Measurements from ENCODE around the gene SRGAP3.

The SRGAP3 gene

GRCh38 chr3:9231471-9231870 lies 18.0 kb downstream of the SRGAP3 start:
- H3K27ac ChIP-seq (ENCODE audit: poor library complexity, severe bottlenecking) = no peak overlapping the region
- H3K9me3 ChIP-seq (ENCODE audit: severe bottlenecking) = no peaks in the 10 kb centered on the region
- DNase-seq (ENCODE audit: low spot score) = no peak
- no peak overlapping the region for H3K4me3 ChIP-seq (ENCODE audit: severe bottlenecking)
- ATAC-seq (ENCODE audit: low read depth) = no peak
- H3K36me3 ChIP-seq (ENCODE audit: low read depth) = no peaks in the 10 kb centered on the region
- TF ChIP-seq CTCF (IDR thresholded peaks at IDR 0.05; ENCODE audit: poor library complexity, severe bottlenecking) = no peak
- peaks cover 2% of the 10 kb centered on the region for H3K4me1 ChIP-seq (ENCODE audit: insufficient read depth, poor library complexity, severe bottlenecking)
- no peaks in the 10 kb centered on the region for H3K27me3 ChIP-seq (ENCODE audit: insufficient read depth, poor library complexity, severe bottlenecking)

GRCh38 chr3:9231006-9231405 lies 18.4 kb downstream of the SRGAP3 start:
- Histone ChIP-seq H3K9me3 (ENCODE audit: severe bottlenecking) (no peaks in the 10 kb centered on the region), H3K36me3 (ENCODE audit: low read depth) (no peaks in the 10 kb centered on the region), H3K4me3 (ENCODE audit: severe bottlenecking) (no peak overlapping the region), H3K27me3 (ENCODE audit: insufficient read depth, poor library complexity, severe bottlenecking) (no peaks in the 10 kb centered on the region), H3K4me1 (ENCODE audit: insufficient read depth, poor library complexity, severe bottlenecking) (peaks cover 6% of the 10 kb centered on the region), H3K27ac (ENCODE audit: poor library complexity, severe bottlenecking) (no peak overlapping the region)
- no peak for TF ChIP-seq CTCF (IDR thresholded peaks at IDR 0.05; ENCODE audit: poor library complexity, severe bottlenecking)
- ATAC-seq (ENCODE audit: low read depth) (no peak), DNase-seq (ENCODE audit: low spot score) (no peak)

- DNase-seq (ENCODE audit: low spot score) (no peak), ATAC-seq (ENCODE audit: low read depth) (no peak)
- H3K27ac ChIP-seq (ENCODE audit: poor library complexity, severe bottlenecking) = no peak overlapping the region
- H3K36me3 ChIP-seq (ENCODE audit: low read depth) = no peaks in the 10 kb centered on the region
- H3K27me3 ChIP-seq (ENCODE audit: insufficient read depth, poor library complexity, severe bottlenecking) = no peaks in the 10 kb centered on the region
- no peaks in the 10 kb centered on the region for H3K9me3 ChIP-seq (ENCODE audit: severe bottlenecking)
- no peak overlapping the region for H3K4me3 ChIP-seq (ENCODE audit: severe bottlenecking)
- TF ChIP-seq CTCF (IDR thresholded peaks at IDR 0.05; ENCODE audit: poor library complexity, severe bottlenecking) = no peak
- H3K4me1 ChIP-seq (ENCODE audit: insufficient read depth, poor library complexity, severe bottlenecking) = peaks cover 6% of the 10 kb centered on the region
Observed at GRCh38 chr3:9230596-9230995, 18.9 kb downstream of the SRGAP3 start.

GRCh38 chr3:9229879-9230278 lies 19.6 kb downstream of the SRGAP3 start:
- TF ChIP-seq CTCF (IDR thresholded peaks at IDR 0.05; ENCODE audit: poor library complexity, severe bottlenecking) = no peak
- no peak overlapping the region for H3K4me3 ChIP-seq (ENCODE audit: severe bottlenecking)
- H3K4me1 ChIP-seq (ENCODE audit: insufficient read depth, poor library complexity, severe bottlenecking) = peaks cover 6% of the 10 kb centered on the region
- ATAC-seq (ENCODE audit: low read depth) (no peak), DNase-seq (ENCODE audit: low spot score) (no peak)
- no peak overlapping the region for H3K27ac ChIP-seq (ENCODE audit: poor library complexity, severe bottlenecking)
- no peaks in the 10 kb centered on the region for H3K36me3 ChIP-seq (ENCODE audit: low read depth)
- H3K27me3 ChIP-seq (ENCODE audit: insufficient read depth, poor library complexity, severe bottlenecking) = no peaks in the 10 kb centered on the region
- no peaks in the 10 kb centered on the region for H3K9me3 ChIP-seq (ENCODE audit: severe bottlenecking)

- Histone ChIP-seq H3K4me3 (ENCODE audit: severe bottlenecking) (no peak overlapping the region), H3K36me3 (ENCODE audit: low read depth) (no peaks in the 10 kb centered on the region), H3K9me3 (ENCODE audit: severe bottlenecking) (no peaks in the 10 kb centered on the region), H3K4me1 (ENCODE audit: insufficient read depth, poor library complexity, severe bottlenecking) (peaks cover 6% of the 10 kb centered on the region), H3K27me3 (ENCODE audit: insufficient read depth, poor library complexity, severe bottlenecking) (no peaks in the 10 kb centered on the region), H3K27ac (ENCODE audit: poor library complexity, severe bottlenecking) (no peak overlapping the region)
- ATAC-seq (ENCODE audit: low read depth) = no peak
- no peak for TF ChIP-seq CTCF (IDR thresholded peaks at IDR 0.05; ENCODE audit: poor library complexity, severe bottlenecking)
- no peak for DNase-seq (ENCODE audit: low spot score)
Observed at GRCh38 chr3:9229325-9229724, 20.1 kb downstream of the SRGAP3 start.
